Memory B cell (primary cell): ENCODE measurements around the gene CES3.
"Not testable (repeated sequence)": the region's sequence is repeated elsewhere in the genome, so short reads cannot be mapped to it uniquely, and the experiment has no call there.

Experiments
- ATAC-seq: fragments of 150-1000 bp; cut with Tn5 transposase; 2 replicates; pipeline ENCODE4 v1.10.0; 2021; ENCODE audit warnings: low read depth, mild to moderate bottlenecking, moderate library complexity
- DNase-seq, 2 donors: peaks; one replicate each; pipeline ENCODE4 v3.0.0; 2022; ENCODE audit warnings: low spot score in 2 of 2
- H3K27ac Mint-ChIP-seq: one replicate; pipeline ENCODE4 v1.8.0; 2022; ENCODE audit warnings: mild to moderate bottlenecking, moderate library complexity, mixed read lengths
- H3K27me3 Mint-ChIP-seq: one replicate; pipeline ENCODE4 v1.8.0; 2022; ENCODE audit warnings: mixed read lengths
- H3K36me3 Mint-ChIP-seq: one replicate; pipeline ENCODE4 v1.8.0; 2022; ENCODE audit warnings: mild to moderate bottlenecking, mixed read lengths
- H3K4me1 Mint-ChIP-seq: one replicate; pipeline ENCODE4 v1.8.0; 2022; ENCODE audit warnings: mixed read lengths
- H3K4me3 Mint-ChIP-seq: one replicate; pipeline ENCODE4 v1.8.0; 2022; ENCODE audit warnings: mild to moderate bottlenecking, moderate library complexity, mixed read lengths
- H3K9me3 Mint-ChIP-seq: one replicate; pipeline ENCODE4 v1.8.0; 2022; ENCODE audit warnings: mixed read lengths

Gene CES3

DNA sequence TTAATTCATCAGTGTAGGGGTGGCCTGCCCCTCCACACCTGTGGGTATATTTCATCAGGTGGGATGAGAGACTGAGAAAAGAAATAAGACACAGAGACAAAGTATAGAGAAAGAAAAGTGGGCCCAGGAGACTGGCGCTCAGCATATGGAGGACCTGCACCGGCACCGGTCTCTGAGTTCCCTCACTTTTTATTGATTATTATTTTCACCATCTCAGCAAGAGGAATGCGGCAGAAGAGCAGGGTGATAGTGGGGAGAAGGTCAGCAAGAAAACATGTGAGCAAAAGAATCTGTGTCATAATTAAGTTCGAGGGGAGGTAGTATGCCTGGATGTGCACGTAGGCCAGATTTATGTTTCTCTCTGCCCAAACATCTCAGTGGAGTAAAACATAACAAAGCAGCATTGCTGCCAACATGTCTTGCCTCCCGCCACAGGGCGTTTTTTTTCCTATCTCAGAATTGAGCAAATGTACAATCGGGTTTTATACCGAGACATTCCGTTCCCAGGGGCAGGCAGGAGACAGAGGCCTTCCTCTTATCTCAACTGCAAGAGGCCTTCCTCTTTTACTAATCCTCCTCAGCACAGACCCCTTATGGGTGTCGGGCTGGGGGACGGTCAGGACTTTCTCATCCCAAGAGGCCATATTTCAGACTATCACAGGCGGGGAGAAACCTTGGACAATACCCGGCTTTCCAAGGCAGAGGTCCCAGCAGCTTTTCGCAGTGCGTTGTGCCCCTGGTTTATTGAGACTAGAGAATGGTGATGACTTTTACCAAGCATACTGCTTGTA is 5.5 kb upstream of the CES3 start:
- not testable (repeated sequence) for DNase-seq, H3K4me1 Mint-ChIP-seq, H3K4me3 Mint-ChIP-seq, H3K9me3 Mint-ChIP-seq, ATAC-seq, H3K27ac Mint-ChIP-seq, H3K36me3 Mint-ChIP-seq
- H3K27me3 Mint-ChIP-seq = peaks cover 18% of the 10 kb centered on the region

DNA sequence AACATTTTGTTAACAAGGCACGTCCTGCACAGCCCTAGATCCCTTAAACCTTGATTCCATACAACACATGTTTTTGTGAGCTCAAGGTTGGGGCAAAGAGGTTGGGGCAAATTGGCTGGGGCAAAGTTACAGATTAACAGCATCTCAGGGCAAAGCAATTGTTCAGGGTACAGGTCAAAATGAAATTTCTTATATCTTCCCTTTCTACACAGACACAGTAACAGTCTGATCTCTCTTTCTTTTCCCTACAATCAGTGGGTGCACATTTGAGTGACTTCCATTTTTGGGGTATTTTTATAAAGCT is 5.0 kb upstream of the CES3 start:
- not testable (repeated sequence) for H3K36me3 Mint-ChIP-seq, ATAC-seq, H3K4me3 Mint-ChIP-seq, DNase-seq, H3K27ac Mint-ChIP-seq, H3K9me3 Mint-ChIP-seq
- H3K4me1 Mint-ChIP-seq = peaks cover 12% of the 10 kb centered on the region
- H3K27me3 Mint-ChIP-seq = peaks cover 17% of the 10 kb centered on the region

DNA sequence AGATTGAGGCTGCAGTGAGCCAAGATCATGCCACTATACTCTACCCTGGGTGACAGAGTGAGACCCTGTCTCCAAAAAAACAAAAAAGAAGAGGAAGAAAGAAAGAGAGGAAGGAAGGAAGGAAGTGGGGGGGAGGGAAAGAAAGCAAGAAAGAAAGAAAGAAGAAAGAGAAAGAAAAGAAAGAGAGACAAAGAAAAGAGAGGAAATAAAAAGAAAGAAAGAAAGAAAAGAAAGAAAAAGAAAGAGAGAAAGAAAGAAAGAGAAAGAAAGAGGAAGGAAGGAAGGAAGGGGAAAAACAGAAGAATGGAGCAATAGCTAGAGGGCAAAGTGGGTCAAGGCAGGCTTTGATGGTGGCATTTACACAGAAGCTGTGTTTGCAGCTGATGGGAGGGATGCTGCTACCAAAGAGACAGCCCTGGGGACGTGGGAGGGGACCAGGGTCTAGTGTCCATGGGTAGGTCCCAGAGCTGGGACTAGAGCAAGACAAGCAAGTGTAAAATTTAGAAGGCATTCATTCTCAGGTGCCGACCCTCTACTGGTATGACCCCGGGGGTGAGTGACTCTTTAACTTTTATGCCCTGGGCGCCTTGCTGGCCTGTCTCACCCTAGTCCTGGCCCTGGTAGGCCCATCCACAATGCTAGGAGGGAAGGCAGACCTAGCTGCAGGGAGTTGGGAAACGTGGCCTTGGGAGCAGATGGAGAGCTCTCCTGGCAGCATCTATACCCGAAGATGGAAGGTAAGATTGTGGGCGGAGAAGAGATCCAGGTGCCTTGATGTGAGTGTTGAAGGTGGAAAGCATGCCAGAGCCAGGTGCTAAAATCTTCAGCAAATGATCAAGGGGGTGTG is 2.0 kb upstream of the CES3 start:
- H3K27me3 Mint-ChIP-seq = peaks cover 4% of the 10 kb centered on the region
- H3K4me3 Mint-ChIP-seq = peak overlapping the region; percentile 42
- no peak overlapping the region for H3K27ac Mint-ChIP-seq
- ATAC-seq = no peak
- peaks cover 22% of the 10 kb centered on the region for H3K4me1 Mint-ChIP-seq
- no peaks in the 10 kb centered on the region for H3K36me3 Mint-ChIP-seq
- DNase-seq = no peak
- H3K9me3 Mint-ChIP-seq = no peaks in the 10 kb centered on the region

DNA sequence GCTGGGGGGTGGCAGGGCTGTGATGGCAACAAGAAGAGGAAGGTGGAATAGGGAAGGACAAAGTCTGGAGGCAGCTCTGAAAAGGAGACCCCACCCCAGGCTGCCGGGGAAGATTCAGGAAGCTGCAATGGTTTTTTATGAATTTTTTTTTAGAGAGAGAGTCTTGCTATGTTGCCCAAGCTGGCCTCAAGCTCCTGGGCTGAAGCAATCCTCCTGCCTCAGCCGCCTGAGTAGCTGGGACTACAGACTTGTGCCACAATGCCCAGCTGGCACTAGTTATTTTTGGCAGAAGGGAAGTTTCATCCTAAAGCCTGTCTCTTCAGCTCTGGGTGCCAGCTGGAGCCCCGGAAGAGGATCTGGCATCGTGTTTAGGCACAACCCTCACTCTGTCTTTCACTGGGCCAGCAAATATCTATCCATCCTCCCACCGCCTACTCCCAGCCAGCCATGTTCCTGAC is 1.3 kb upstream of the CES3 start:
- Mint-ChIP-seq H3K4me1 (peaks cover 22% of the 10 kb centered on the region), H3K36me3 (no peaks in the 10 kb centered on the region), H3K9me3 (no peaks in the 10 kb centered on the region), H3K4me3 (no peak overlapping the region), H3K27ac (no peak overlapping the region), H3K27me3 (peaks cover 4% of the 10 kb centered on the region)
- ATAC-seq = no peak
- DNase-seq = no peak

DNA sequence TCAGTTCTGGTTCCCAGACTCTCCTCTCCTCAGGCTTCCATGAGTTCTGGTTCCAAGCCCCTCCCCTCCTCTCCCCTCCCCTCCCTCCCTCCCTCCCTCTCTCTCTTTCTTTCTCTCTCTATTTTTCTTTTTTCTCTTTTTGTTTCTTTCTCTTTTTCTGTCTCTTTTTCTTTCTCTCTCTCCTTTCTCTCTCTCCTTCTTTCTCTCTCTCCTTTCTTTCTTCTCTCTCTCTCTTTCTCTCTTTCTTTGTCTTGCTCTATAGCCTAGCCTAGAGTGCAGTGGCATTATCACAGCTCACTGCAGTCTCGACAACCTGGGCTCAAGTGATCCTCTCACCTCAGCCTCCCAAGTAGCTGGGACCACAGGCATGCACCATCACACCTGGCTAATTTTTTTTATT is 796 bp upstream of the CES3 start:
- no peak overlapping the region for H3K27ac Mint-ChIP-seq
- no peak overlapping the region for H3K4me3 Mint-ChIP-seq
- no peak for DNase-seq
- H3K4me1 Mint-ChIP-seq = peaks cover 22% of the 10 kb centered on the region
- ATAC-seq = no peak
- H3K27me3 Mint-ChIP-seq = peaks cover 4% of the 10 kb centered on the region
- no peaks in the 10 kb centered on the region for H3K9me3 Mint-ChIP-seq
- no peaks in the 10 kb centered on the region for H3K36me3 Mint-ChIP-seq

DNA sequence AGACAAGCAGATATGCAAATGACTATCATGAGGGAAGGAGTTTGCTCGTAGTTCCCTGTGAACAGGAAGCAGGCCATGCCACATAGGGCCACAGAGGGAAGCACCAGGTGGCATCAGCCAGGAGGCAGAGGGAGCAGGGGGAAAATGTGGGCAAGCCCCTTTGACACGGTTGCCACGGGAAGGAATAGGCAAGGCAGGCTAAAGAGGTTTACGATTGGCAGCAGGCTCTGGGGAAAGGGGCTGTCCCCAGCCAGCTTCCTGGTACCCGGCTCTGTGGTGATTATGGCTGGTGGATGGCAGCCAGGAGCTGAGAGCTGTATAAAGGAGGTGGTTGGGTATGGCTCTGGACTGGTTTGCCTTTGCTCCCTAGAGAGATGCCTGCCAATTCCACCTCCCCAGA is 848 bp downstream of the CES3 start:
- peak overlapping the region; percentile 64 for H3K4me3 Mint-ChIP-seq
- peaks cover 22% of the 10 kb centered on the region for H3K4me1 Mint-ChIP-seq
- no peaks in the 10 kb centered on the region for H3K9me3 Mint-ChIP-seq
- no peaks in the 10 kb centered on the region for H3K36me3 Mint-ChIP-seq
- peaks cover 4% of the 10 kb centered on the region for H3K27me3 Mint-ChIP-seq
- ATAC-seq = peak; percentile 46
- DNase-seq = no peak
- H3K27ac Mint-ChIP-seq = peak overlapping the region; percentile 26

DNA sequence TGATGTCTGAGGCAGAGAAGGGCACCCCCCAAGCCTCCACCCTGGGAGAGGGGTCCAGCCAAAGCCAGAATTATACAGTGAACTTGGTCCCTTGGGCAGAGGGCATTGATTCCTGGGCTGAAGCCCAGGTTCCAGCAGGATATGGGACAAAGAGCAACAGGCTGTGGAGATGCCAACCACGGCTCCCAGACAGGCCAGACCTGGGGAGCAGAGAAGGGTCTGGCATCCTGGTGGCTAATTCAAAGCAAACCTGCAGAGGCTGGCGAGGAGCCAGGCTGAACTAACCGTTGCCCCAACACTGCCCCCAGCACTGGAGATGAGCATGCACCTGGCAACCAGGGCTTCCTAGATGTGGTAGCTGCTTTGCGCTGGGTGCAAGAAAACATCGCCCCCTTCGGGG is 3.0 kb downstream of the CES3 start:
- Mint-ChIP-seq H3K9me3 (no peaks in the 10 kb centered on the region), H3K4me3 (no peak overlapping the region), H3K27me3 (peaks cover 1% of the 10 kb centered on the region), H3K4me1 (peaks cover 17% of the 10 kb centered on the region), H3K27ac (no peak overlapping the region), H3K36me3 (no peaks in the 10 kb centered on the region)
- no peak for ATAC-seq
- DNase-seq = no peak

DNA sequence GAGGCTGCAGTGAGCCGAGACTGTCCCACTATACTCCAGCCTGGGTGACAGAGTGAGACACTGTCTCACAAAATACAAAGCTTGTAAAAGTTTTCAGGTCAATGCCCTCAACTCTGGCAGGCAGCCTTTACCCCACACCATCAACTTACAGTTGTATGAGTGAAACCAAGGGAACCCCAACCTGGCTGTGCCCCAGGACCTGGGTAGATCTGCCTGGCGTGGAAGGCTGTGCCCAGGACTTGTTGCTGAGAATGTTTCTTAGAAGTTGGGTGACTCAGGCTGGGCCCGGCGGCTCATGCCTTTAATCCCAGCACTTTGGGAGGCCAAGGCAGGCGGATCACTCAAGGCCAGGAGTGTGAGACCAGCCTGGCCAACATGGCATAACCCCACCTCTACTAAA is 7.8 kb downstream of the CES3 start:
- ATAC-seq = no peak

DNA sequence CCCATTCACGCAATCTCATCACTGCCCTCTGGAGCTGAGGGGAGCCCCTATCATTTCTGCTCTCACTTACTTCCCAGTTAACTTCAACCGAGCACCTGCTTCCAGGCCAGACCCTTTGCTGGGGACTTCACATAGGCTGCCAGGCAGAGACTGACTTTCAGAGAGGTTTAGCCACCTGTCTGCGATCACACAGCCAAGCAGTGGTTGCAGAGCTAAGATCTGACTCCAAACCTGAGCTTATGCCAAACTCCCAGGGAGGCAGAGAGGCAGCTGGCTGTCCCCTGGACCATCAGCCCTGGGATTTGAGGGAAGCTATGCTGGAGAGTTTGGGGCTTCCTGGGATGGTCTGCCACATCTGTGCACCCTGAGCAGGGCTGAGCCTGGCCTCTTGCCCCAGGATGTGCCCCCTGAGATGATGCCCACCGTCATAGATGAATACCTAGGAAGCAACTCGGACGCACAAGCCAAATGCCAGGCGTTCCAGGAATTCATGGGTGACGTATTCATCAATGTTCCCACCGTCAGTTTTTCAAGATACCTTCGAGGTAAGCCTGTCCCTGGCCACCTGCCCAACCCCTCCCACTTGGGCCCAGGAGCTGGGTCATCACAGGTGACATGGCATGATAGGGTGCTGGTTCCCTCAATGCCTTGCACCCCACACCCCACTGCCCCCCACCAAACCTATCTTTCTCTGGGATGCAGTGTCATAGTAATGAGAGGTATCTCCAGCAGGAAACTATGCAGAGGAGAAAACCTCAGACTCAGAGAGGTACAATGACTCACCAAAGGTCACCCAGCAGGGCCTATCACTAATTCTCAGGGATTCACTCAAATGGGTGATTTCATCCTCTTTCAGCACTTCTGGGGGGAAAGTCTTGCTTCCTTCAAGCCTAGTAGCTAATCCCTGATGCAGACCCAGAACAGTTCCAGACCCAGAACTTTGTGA is 10.0 kb downstream of the CES3 start:
- Mint-ChIP-seq H3K27me3 (peaks cover 6% of the 10 kb centered on the region), H3K27ac (no peak overlapping the region), H3K9me3 (no peaks in the 10 kb centered on the region), H3K4me3 (no peak overlapping the region), H3K36me3 (no peaks in the 10 kb centered on the region), H3K4me1 (peaks cover 2% of the 10 kb centered on the region)
- DNase-seq = no peak
- no peak for ATAC-seq

More for the DNA sequence above, 7.8 kb downstream of the CES3 start:
- DNase-seq = no peak
- H3K4me1 Mint-ChIP-seq = no peaks in the 10 kb centered on the region
- H3K36me3 Mint-ChIP-seq = no peaks in the 10 kb centered on the region
- H3K27me3 Mint-ChIP-seq = peaks cover 2% of the 10 kb centered on the region
- H3K4me3 Mint-ChIP-seq = no peak overlapping the region
- H3K9me3 Mint-ChIP-seq = no peaks in the 10 kb centered on the region
- H3K27ac Mint-ChIP-seq = no peak overlapping the region

DNA sequence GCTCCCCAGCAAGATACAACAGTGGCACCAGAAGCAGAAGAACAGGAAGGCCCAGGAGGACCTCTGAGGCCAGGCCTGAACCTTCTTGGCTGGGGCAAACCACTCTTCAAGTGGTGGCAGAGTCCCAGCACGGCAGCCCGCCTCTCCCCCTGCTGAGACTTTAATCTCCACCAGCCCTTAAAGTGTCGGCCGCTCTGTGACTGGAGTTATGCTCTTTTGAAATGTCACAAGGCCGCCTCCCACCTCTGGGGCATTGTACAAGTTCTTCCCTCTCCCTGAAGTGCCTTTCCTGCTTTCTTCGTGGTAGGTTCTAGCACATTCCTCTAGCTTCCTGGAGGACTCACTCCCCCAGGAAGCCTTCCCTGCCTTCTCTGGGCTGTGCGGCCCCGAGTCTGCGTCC is 11.9 kb downstream of the CES3 start:
- H3K27ac Mint-ChIP-seq = no peak overlapping the region
- ATAC-seq (no peak), DNase-seq (no peak)
- H3K9me3 Mint-ChIP-seq = no peaks in the 10 kb centered on the region
- H3K4me1 Mint-ChIP-seq = peaks cover 6% of the 10 kb centered on the region
- H3K4me3 Mint-ChIP-seq = no peak overlapping the region
- peaks cover 11% of the 10 kb centered on the region for H3K27me3 Mint-ChIP-seq
- H3K36me3 Mint-ChIP-seq = no peaks in the 10 kb centered on the region

DNA sequence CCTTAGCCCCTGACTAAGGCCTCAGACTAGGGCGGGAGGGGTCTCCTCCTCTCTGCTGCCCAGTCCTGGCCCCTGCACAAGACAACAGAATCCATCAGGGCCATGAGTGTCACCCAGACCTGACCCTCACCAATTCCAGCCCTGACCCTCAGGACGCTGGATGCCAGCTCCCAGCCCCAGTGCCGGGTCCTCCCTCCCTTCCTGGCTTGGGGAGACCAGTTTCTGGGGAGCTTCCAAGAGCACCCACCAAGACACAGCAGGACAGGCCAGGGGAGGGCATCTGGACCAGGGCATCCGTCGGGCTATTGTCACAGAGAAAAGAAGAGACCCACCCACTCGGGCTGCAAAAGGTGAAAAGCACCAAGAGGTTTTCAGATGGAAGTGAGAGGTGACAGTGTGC is 12.7 kb downstream of the CES3 start:
- Mint-ChIP-seq H3K27ac (no peak overlapping the region), H3K4me3 (no peak overlapping the region), H3K27me3 (peaks cover 11% of the 10 kb centered on the region), H3K9me3 (no peaks in the 10 kb centered on the region), H3K4me1 (peaks cover 6% of the 10 kb centered on the region), H3K36me3 (no peaks in the 10 kb centered on the region)
- DNase-seq = no peak
- no peak for ATAC-seq

DNA sequence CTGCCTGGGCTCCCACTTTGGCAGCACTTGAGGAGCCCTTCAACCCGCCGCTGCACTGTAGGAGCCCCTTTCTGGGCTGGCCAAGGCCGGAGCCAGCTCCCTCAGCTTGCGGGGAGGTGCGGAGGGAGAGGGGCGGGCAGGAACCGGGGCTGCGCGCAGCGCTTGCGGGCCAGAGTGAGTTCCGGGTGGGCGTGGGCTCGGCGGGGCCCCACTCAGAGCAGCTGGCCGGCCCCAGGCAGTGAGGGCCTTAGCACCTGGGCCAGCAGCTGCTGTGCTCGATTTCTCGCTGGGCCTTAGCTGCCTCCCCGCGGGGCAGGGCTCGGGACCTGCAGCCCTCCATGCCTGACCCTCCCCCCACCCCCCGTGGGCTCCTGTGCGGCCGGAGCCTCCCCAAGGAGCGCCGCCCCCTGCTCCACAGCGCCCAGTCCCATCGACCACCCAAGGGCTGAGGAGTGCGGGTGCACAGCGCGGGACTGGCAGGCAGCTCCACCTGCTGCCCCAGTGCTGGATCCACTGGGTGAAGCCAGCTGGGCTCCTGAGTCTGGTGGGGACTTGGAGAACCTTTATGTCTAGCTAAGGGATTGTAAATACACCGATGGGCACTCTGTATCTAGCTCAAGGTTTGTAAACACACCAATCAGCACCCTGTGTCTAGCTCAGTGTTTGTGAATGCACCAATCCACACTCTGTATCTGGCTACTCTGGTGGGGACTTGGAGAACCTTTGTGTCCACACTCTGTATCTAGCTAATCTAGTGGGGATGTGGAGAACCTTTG is 13.3 kb downstream of the CES3 start:
- DNase-seq, H3K4me1 Mint-ChIP-seq, H3K9me3 Mint-ChIP-seq, H3K36me3 Mint-ChIP-seq, H3K27ac Mint-ChIP-seq, H3K4me3 Mint-ChIP-seq, ATAC-seq: not testable (repeated sequence)
- H3K27me3 Mint-ChIP-seq = peaks cover 11% of the 10 kb centered on the region

DNA sequence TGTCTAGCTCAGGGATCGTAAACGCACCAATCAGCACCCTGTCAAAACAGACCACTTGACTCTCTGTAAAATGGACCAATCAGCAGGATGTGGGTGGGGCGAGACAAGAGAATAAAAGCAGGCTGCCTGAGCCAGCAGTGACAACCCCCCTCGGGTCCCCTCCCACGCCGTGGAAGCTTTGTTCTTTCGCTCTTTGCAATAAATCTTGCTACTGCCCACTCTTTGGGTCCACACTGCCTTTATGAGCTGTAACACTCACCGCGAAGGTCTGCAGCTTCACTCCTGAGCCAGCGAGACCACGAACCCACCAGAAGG is 13.8 kb downstream of the CES3 start:
- not testable (repeated sequence) for H3K27ac Mint-ChIP-seq, DNase-seq, H3K9me3 Mint-ChIP-seq, H3K27me3 Mint-ChIP-seq, H3K36me3 Mint-ChIP-seq, H3K4me1 Mint-ChIP-seq, ATAC-seq, H3K4me3 Mint-ChIP-seq
